ENCODE results near the gene HPS6. TPM values are rescaled to one million over a fixed set of nuclear protein-coding genes. Genes with fewer than 3 reads are reported as not detected.

The HPS6 gene
- total and polyA plus RNA-seq, 10 donors = 7.2 to 29.5 (median 17.0) TPM

DNA sequence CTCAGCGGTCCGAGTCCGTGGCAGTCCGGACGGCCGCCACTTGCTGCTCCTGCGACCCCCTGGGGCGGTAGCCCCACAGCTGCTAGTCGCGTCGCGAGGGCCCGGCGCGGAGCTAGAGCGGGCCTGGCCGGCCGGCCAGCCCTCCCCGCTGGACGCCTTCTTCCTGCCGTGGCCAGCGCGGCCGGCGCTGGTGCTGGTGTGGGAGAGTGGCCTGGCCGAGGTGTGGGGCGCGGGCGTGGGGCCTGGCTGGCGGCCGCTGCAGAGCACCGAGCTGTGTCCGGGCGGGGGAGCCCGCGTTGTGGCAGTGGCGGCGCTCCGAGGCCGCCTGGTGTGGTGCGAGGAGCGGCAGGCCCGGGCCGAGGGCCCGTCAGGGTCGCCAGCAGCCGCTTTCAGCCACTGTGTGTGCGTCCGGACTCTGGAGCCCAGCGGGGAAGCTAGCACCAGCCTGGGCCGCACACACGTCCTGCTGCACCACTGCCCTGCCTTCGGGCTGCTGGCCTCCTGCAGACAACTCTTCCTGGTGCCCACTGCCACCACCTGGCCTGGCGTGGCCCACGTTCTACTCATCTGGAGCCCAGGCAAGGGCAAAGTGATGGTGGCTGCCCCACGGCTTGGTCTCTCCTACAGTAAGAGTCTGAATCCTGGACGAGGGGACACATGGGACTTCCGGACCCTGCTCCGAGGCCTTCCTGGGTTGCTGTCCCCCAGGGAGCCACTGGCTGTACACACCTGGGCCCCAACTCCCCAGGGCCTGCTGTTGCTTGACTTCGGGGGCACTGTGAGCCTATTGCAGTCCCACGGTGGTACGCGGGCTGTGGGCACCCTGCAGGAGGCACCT is 631 bp downstream of the HPS6 start:
- TF ChIP-seq POLR2A (IDR thresholded peaks at IDR 0.05) (no peak), POLR2AphosphoS5 (IDR thresholded peaks at IDR 0.05) (peak in 1 of 3 donors; percentile 3)
- TF ChIP-seq, protein P1, sequence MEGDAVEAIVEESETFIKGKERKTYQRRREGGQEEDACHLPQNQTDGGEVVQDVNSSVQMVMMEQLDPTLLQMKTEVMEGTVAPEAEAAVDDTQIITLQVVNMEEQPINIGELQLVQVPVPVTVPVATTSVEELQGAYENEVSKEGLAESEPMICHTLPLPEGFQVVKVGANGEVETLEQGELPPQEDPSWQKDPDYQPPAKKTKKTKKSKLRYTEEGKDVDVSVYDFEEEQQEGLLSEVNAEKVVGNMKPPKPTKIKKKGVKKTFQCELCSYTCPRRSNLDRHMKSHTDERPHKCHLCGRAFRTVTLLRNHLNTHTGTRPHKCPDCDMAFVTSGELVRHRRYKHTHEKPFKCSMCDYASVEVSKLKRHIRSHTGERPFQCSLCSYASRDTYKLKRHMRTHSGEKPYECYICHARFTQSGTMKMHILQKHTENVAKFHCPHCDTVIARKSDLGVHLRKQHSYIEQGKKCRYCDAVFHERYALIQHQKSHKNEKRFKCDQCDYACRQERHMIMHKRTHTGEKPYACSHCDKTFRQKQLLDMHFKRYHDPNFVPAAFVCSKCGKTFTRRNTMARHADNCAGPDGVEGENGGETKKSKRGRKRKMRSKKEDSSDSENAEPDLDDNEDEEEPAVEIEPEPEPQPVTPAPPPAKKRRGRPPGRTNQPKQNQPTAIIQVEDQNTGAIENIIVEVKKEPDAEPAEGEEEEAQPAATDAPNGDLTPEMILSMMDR (IDR thresholded peaks at IDR 0.05 in 8 of 11, conservative IDR thresholded peaks at IDR 0.05 in 3 of 11) = no peak
- Histone ChIP-seq H3K27me3 (replicated peaks in 1 of 7) (no peaks in the 10 kb centered on the region), H3K9me3 (no peaks in the 10 kb centered on the region), H3K27ac (peak overlapping the region; percentile 93 to 98 (median 94)), H3K36me3 (peaks cover 0 to 38% (median 15%) of the 10 kb centered on the region in 6 donors), H3K4me1 (peaks cover 17 to 53% (median 43%) of the 10 kb centered on the region in 6 donors), H3K4me3 (peak overlapping the region; percentile 69 to 99 (median 91))
- intact Hi-C loops (cut with DNase I; ENCODE audit: low total_unique reads) = loop anchor here (10.0 kb wide), 1 partner anchor 49 kb away; no protein-coding TSS in a partner anchor
- DNase-seq = no peak
- WGBS, 5 donors = 0 to 8% (median 7%) methylated on average over 29 to 63 of the region's 63 CpGs

DNA sequence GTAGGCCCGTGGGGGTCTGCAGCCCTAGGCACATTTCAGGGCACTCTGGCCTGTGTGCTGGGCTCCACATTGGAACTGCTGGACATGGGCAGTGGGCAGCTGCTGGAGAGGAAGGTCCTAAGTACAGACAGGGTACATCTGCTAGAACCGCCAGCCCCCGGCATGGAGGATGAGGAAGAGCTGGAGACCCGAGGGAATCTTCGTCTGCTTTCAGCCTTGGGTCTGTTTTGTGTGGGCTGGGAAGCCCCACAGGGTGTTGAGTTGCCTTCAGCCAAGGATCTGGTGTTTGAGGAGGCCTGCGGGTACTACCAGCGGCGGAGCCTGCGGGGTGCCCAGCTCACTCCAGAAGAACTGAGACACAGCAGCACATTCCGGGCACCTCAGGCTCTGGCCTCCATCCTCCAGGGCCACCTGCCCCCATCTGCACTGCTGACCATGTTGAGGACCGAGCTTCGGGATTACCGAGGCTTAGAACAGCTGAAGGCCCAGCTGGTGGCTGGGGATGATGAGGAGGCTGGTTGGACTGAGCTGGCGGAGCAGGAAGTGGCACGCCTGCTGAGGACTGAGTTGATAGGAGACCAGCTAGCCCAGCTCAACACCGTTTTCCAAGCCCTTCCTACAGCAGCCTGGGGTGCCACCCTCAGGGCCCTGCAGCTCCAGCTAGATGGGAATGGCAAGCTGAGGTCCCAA is 1.4 kb downstream of the HPS6 start:
- peaks cover 0 to 38% (median 15%) of the 10 kb centered on the region in 6 donors for H3K36me3 ChIP-seq
- no peaks in the 10 kb centered on the region for H3K9me3 ChIP-seq
- peak; percentile 73 for DNase-seq
- H3K4me3 ChIP-seq = peak overlapping the region; percentile 69 to 99 (median 91)
- H3K27me3 ChIP-seq (replicated peaks in 1 of 7) = no peaks in the 10 kb centered on the region
- WGBS, 5 donors = 70 to 86% (median 80%) methylated on average over 15 to 16 of the region's 16 CpGs
- peak overlapping the region in 5 of 8 donors; percentile 94 to 98 (median 96) for H3K27ac ChIP-seq
- H3K4me1 ChIP-seq = peaks cover 17 to 53% (median 43%) of the 10 kb centered on the region in 6 donors
- intact Hi-C loops (cut with DNase I; ENCODE audit: low total_unique reads) = loop anchor here (10.0 kb wide), 1 partner anchor 48 kb away; no protein-coding TSS in a partner anchor
- TF ChIP-seq POLR2AphosphoS5 (IDR thresholded peaks at IDR 0.05) = no peak
- TF ChIP-seq POLR2A (IDR thresholded peaks at IDR 0.05) = no peak
- TF ChIP-seq, protein P1 (IDR thresholded peaks at IDR 0.05 in 8 of 11, conservative IDR thresholded peaks at IDR 0.05 in 3 of 11) = no peak

DNA sequence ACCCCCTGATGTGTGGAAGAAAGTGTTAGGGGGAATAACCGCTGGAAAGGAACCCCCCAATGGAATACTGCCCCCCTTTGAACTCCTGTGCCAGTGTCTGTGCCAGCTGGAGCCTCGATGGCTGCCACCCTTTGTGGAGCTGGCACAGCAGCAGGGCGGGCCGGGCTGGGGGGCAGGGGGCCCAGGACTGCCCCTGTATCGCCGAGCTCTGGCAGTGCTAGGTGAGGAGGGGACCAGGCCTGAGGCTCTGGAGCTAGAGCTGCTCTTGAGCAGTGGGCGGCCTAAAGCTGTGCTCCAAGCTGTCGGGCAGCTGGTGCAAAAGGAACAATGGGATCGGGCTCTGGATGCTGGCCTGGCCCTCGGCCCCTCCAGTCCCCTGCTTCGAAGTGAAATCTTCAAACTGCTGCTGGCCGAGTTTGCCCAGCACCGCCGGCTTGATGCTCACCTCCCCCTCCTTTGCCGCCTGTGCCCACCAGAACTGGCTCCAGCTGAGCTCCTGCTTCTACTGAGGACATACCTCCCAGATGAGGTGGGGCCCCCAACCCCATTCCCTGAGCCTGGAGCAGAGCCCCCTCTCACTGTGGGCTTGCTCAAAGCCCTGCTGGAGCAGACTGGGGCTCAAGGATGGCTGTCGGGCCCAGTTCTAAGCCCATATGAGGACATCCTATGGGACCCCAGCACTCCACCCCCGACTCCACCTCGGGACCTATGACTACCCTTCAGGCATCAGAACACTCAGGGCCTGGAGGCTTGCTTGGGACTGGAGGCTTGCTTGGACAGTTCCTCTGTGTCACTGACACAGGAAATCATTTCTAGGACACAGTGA is 2.2 kb downstream of the HPS6 start:
- Histone ChIP-seq H3K27ac (peak overlapping the region in 2 of 8 donors; percentile 97 to 98), H3K4me3 (peak overlapping the region in 1 of 8 donors; percentile 99), H3K9me3 (no peaks in the 10 kb centered on the region), H3K36me3 (peaks cover 0 to 38% (median 15%) of the 10 kb centered on the region in 6 donors), H3K4me1 (peaks cover 17 to 53% (median 43%) of the 10 kb centered on the region in 6 donors), H3K27me3 (replicated peaks in 1 of 7) (no peaks in the 10 kb centered on the region)
- whole genome bisulfite sequencing, 5 donors = 87 to 95% (median 94%) methylated on average over 14 to 18 of the region's 18 CpGs
- intact Hi-C loops (cut with DNase I; ENCODE audit: low total_unique reads) = loop anchor here (10.0 kb wide), 1 partner anchor 47 kb away; no protein-coding TSS in a partner anchor
- peak in 1 of 3 donors; percentile 19 for TF ChIP-seq POLR2AphosphoS5 (IDR thresholded peaks at IDR 0.05)
- TF ChIP-seq POLR2A (IDR thresholded peaks at IDR 0.05) = no peak
- TF ChIP-seq, protein P1 (IDR thresholded peaks at IDR 0.05 in 8 of 11, conservative IDR thresholded peaks at IDR 0.05 in 3 of 11) = no peak
- no peak for DNase-seq
